SU-DHL-6 (cell line): ENCODE measurements around the gene HLA-DPA1.
A peak's percentile ranks its signal among the peaks of the same experiment; 100 is the strongest.

Source experiments
- H2AFZ ChIP-seq: fragments of 200-600 bp; sonication (generic); 2 replicates; pipeline ENCODE4 v1.6.1; 2014; ENCODE audit warnings: low read depth, mild to moderate bottlenecking, moderate library complexity, mixed read lengths, antibody characterized with exemption, low read length; ENCODE audit not compliant: severe bottlenecking
- H3F3A ChIP-seq: fragments of 200-600 bp; shearing (Covaris generic); 2 replicates; pipeline ENCODE4 v1.6.0; 2016; ENCODE audit warnings: antibody characterized with exemption, mild to moderate bottlenecking; ENCODE audit not compliant: insufficient read depth
- H3K27ac ChIP-seq: fragments of 200-600 bp; sonication (generic); 2 replicates; pipeline ENCODE4 v1.5.1; 2016; ENCODE audit warnings: low read depth, mild to moderate bottlenecking, low read length, moderate library complexity, mixed read lengths
- H3K27me3 ChIP-seq: fragments of 200-600 bp; sonication (generic), shearing (Covaris generic); 2 replicates; pipeline ENCODE4 v1.6.0; 2014; ENCODE audit warnings: mild to moderate bottlenecking, low read length
- H3K36me3 ChIP-seq: fragments of 200-600 bp; sonication (generic); 2 replicates; pipeline ENCODE4 v1.6.1; 2014; ENCODE audit warnings: mild to moderate bottlenecking, low read length, mixed read lengths
- H3K4me2 ChIP-seq: fragments of 300-600, 200-600 bp; shearing (Covaris generic), sonication (generic); 2 replicates; pipeline ENCODE4 v1.6.0; 2014; ENCODE audit warnings: low read length, low read depth, mild to moderate bottlenecking; ENCODE audit not compliant: poor library complexity, severe bottlenecking
- H3K4me3 ChIP-seq: fragments of 200-600 bp; sonication (generic); 2 replicates; pipeline ENCODE4 v1.5.1; 2014; ENCODE audit warnings: antibody characterized with exemption, low read length, mild to moderate bottlenecking, mixed read lengths; ENCODE audit not compliant: insufficient read depth, poor library complexity, severe bottlenecking
- H3K79me2 ChIP-seq: fragments of 200-600 bp; sonication (generic); 2 replicates; pipeline ENCODE4 v1.6.1; 2014; ENCODE audit warnings: mild to moderate bottlenecking, low read length, moderate library complexity; ENCODE audit not compliant: insufficient read depth
- H3K9ac ChIP-seq: fragments of 200-600 bp; sonication (generic); 2 replicates; pipeline ENCODE4 v1.7.0; 2014; ENCODE audit warnings: mild to moderate bottlenecking, low read length
- H3K9me2 ChIP-seq: fragments of 200-600 bp; sonication (generic); replicated peaks from 2 replicates; pipeline ENCODE4 v1.6.1; 2014; ENCODE audit warnings: low read length; ENCODE audit not compliant: insufficient read depth
- H3K9me3 ChIP-seq: fragments of 200-600 bp; sonication (generic); 2 replicates; pipeline ENCODE4 v1.6.1; 2014; ENCODE audit warnings: low read length, mixed read lengths; ENCODE audit not compliant: insufficient read depth
- H4K20me1 ChIP-seq: fragments of 200-600 bp; sonication (generic); 2 replicates; pipeline ENCODE4 v1.6.1; 2014; ENCODE audit warnings: low read depth, mild to moderate bottlenecking, antibody characterized with exemption, low read length, moderate library complexity, mixed read lengths
- EZH2phosphoT487 ChIP-seq: fragments of 200-600 bp; sonication (generic), shearing (Covaris generic); conservative IDR thresholded peaks from 2 replicates; pipeline ENCODE4 v1.6.1; 2018; ENCODE audit warnings: mild to moderate bottlenecking, antibody characterized with exemption, low read length, moderate library complexity, mixed read lengths
- TF ChIP-seq, protein P1 (sequence below): fragments of 200-600 bp; sonication (generic); IDR thresholded peaks from one replicate; pipeline ENCODE4 v1.5.1; 2017; ENCODE audit warnings: antibody characterized with exemption, mild to moderate bottlenecking, low read length, moderate library complexity; ENCODE audit not compliant: insufficient read depth, poor library complexity, severe bottlenecking

The HLA-DPA1 gene

DNA sequence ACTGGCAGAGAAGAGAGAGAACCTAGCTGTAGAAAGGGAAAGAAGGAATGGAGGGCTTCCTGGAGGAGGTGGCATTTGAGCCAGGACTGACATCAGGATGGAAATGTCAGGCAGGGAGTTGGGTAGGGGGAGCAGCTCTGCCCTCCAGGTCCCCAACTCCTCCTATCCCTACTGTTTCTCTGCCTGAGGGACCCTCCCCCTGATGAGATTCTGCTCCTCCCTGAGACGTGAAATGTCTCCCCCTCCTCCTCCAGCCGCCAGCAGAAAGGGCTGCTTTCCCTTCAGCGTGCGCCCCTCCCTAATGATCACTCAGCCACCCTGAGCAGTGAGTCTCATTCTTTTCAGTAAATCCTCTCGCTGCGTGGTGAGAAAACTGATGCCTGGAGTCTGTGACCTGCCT lies 43.0 kb upstream of the HLA-DPA1 start:
- H3F3A ChIP-seq: no peaks in the 10 kb centered on the region
- no peak overlapping the region for H3K4me3 ChIP-seq
- H3K36me3 ChIP-seq: no peaks in the 10 kb centered on the region
- no peaks in the 10 kb centered on the region for H3K9me2 ChIP-seq
- no peak overlapping the region for H3K4me2 ChIP-seq
- no peaks in the 10 kb centered on the region for H3K9me3 ChIP-seq
- no peaks in the 10 kb centered on the region for H3K27me3 ChIP-seq
- no peak for TF ChIP-seq EZH2phosphoT487
- TF ChIP-seq, protein P1, sequence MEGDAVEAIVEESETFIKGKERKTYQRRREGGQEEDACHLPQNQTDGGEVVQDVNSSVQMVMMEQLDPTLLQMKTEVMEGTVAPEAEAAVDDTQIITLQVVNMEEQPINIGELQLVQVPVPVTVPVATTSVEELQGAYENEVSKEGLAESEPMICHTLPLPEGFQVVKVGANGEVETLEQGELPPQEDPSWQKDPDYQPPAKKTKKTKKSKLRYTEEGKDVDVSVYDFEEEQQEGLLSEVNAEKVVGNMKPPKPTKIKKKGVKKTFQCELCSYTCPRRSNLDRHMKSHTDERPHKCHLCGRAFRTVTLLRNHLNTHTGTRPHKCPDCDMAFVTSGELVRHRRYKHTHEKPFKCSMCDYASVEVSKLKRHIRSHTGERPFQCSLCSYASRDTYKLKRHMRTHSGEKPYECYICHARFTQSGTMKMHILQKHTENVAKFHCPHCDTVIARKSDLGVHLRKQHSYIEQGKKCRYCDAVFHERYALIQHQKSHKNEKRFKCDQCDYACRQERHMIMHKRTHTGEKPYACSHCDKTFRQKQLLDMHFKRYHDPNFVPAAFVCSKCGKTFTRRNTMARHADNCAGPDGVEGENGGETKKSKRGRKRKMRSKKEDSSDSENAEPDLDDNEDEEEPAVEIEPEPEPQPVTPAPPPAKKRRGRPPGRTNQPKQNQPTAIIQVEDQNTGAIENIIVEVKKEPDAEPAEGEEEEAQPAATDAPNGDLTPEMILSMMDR: no peak
- H3K9ac ChIP-seq: no peak overlapping the region
- H2AFZ ChIP-seq: no peak overlapping the region
- no peaks in the 10 kb centered on the region for H3K79me2 ChIP-seq
- H4K20me1 ChIP-seq: no peaks in the 10 kb centered on the region
- H3K27ac ChIP-seq: no peak overlapping the region

DNA sequence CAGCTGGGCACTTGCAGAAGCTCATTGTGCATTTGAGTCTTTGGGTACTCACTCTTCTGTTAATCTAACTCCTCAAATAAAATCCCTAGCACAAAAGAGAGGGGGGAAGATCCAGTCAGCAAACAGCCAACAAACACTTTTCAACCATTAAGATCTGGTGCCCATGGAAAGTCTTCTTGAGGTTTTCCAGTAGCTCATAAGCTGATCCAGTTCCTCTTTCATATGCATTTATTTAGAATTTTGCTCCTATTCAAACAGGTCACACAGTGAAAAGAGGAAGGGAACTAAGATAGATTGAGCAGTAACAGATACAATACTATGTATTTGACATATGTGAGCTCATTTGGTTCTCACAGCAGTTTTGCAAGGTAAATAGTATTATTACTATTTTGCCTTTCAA lies 41.0 kb upstream of the HLA-DPA1 start:
- no peak overlapping the region for H3K4me2 ChIP-seq
- H3K27me3 ChIP-seq: no peaks in the 10 kb centered on the region
- H3K4me3 ChIP-seq: no peak overlapping the region
- H3K79me2 ChIP-seq: no peaks in the 10 kb centered on the region
- no peaks in the 10 kb centered on the region for H3F3A ChIP-seq
- no peaks in the 10 kb centered on the region for H3K9me3 ChIP-seq
- TF ChIP-seq EZH2phosphoT487: no peak
- TF ChIP-seq, protein P1: no peak
- H3K27ac ChIP-seq: no peak overlapping the region
- no peak overlapping the region for H2AFZ ChIP-seq
- H3K36me3 ChIP-seq: no peaks in the 10 kb centered on the region
- no peak overlapping the region for H3K9ac ChIP-seq
- no peaks in the 10 kb centered on the region for H3K9me2 ChIP-seq
- H4K20me1 ChIP-seq: no peaks in the 10 kb centered on the region

DNA sequence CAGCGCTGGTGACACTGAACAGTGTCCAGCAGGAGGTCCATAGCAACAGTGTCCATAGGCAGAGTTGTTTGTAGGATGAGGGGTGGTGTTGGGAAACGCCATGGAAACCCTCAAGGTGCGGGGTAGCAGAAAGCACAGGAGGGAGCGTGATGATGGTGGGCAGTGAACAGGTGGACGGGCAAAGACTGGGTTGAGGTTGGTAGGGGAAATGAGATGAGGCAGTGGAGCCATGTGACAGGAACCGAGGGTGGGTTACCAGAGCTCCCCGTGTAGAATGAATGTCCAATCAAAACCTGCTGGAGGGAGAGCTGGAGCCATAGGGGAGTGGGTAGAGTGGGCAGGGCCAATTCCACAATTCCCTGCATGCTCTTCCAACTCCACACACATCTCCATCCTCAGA lies 40.3 kb upstream of the HLA-DPA1 start:
- Histone ChIP-seq H4K20me1 (no peaks in the 10 kb centered on the region), H3K4me2 (no peak overlapping the region), H3K36me3 (no peaks in the 10 kb centered on the region), H3F3A (no peaks in the 10 kb centered on the region), H3K9me3 (no peaks in the 10 kb centered on the region), H3K27ac (no peak overlapping the region), H2AFZ (no peak overlapping the region), H3K79me2 (no peaks in the 10 kb centered on the region), H3K9ac (no peak overlapping the region), H3K4me3 (no peak overlapping the region), H3K9me2 (no peaks in the 10 kb centered on the region), H3K27me3 (no peaks in the 10 kb centered on the region)
- TF ChIP-seq, protein P1: no peak

DNA sequence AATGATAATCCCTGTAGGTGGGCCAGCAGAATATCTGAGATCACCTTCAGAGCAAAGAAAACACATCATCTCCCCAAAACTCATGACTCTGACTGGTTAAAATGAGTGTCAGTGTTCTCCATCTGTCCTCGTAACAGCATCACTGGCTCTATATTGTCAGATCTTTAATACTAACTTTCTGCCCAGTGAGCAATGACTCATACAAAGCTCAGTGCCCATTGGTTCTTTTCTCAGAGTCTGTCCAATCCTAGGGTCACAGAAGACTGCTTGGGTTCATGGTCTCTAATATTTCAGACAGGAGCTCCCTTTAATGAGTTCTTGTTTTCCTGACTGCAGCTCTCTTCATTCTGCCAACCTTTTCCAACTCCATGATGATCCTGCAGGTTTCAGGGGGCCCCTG lies 38.7 kb upstream of the HLA-DPA1 start:
- Histone ChIP-seq H3K9me2 (no peaks in the 10 kb centered on the region), H3K4me2 (no peak overlapping the region), H3K9me3 (no peaks in the 10 kb centered on the region), H2AFZ (peak overlapping the region; percentile 1), H3K36me3 (no peaks in the 10 kb centered on the region), H3K4me3 (no peak overlapping the region), H3K27ac (no peak overlapping the region), H3K9ac (no peak overlapping the region), H3K79me2 (no peaks in the 10 kb centered on the region), H4K20me1 (no peaks in the 10 kb centered on the region), H3K27me3 (no peaks in the 10 kb centered on the region), H3F3A (no peaks in the 10 kb centered on the region)
- TF ChIP-seq, protein P1: no peak
- no peak for TF ChIP-seq EZH2phosphoT487
